Measurements from ENCODE around the gene CAPZA2.

The CAPZA2 gene

DNA sequence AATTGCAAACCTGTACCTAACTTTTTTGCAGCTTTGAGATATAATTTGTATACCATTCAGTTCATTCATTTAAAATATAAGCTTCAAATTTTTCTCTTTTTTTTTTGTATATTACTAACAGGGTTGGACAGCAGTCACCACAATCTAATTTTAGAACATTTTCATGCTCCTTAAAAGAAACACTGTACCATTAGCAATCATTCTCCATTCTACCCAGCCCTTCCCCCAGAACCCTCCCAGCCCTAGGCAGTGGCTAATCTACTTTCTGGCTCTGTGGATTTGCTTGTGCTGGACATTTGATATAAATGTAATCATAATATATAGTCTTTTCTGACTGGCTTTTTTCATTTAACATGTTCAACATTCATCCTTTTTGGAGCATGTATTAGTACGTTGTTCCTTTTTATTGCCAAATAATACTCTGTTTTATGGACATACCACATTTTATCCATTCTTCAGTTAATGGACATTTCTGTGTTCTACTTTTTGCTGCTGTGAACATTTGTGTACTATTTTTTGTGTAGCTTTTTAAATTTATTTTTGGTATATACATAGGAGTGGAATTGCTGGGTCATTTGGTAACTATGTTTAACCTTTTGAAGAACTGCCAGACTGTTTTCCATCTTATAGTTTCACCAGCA lies 50.0 kb downstream of the CAPZA2 start:
- Histone ChIP-seq H3K79me2 (ENCODE audit: insufficient read depth, low read depth) (no peaks in the 10 kb centered on the region), H3K27me3 (ENCODE audit: insufficient read depth, low read depth) (no peaks in the 10 kb centered on the region), H3K4me3 (IDR thresholded peaks at IDR 0.05; ENCODE audit: insufficient read depth, low read depth, low read length) (no peak overlapping the region), H4K20me1 (ENCODE audit: insufficient read depth) (no peaks in the 10 kb centered on the region), H2AFZ (ENCODE audit: low read depth) (no peak overlapping the region), H3K4me2 (no peak overlapping the region), H3K36me3 (ENCODE audit: insufficient read depth) (peaks cover 9% of the 10 kb centered on the region; the same call in 1 of the 2 replicates), H3K4me1 (ENCODE audit: low read depth, poor library complexity, severe bottlenecking) (no peaks in the 10 kb centered on the region), H3K27ac (no peak overlapping the region), H3K9ac (no peak overlapping the region)
- no peak for TF ChIP-seq CTCF (conservative IDR thresholded peaks at IDR 0.05; ENCODE audit: low read depth, low read length)

GRCh38 chr7:116918704-116919103 lies 56.3 kb downstream of the CAPZA2 start:
- Histone ChIP-seq H2AFZ (ENCODE audit: low read depth) (no peak overlapping the region), H3K79me2 (ENCODE audit: insufficient read depth, low read depth) (no peaks in the 10 kb centered on the region), H3K9ac (no peak overlapping the region), H3K27me3 (ENCODE audit: insufficient read depth, low read depth) (no peaks in the 10 kb centered on the region), H3K4me1 (ENCODE audit: low read depth, poor library complexity, severe bottlenecking) (no peaks in the 10 kb centered on the region), H3K36me3 (ENCODE audit: insufficient read depth) (0 out of 2 replicates have a peak, but pooled peaks cover 4% of the 10 kb centered on the region), H3K4me3 (IDR thresholded peaks at IDR 0.05; ENCODE audit: insufficient read depth, low read depth, low read length) (no peak overlapping the region), H3K4me2 (no peak overlapping the region), H4K20me1 (ENCODE audit: insufficient read depth) (no peaks in the 10 kb centered on the region), H3K27ac (no peak overlapping the region)
- no peak for TF ChIP-seq CTCF (conservative IDR thresholded peaks at IDR 0.05; ENCODE audit: low read depth, low read length)

- Histone ChIP-seq H2AFZ (ENCODE audit: low read depth) (no peak overlapping the region), H3K4me2 (no peak overlapping the region), H3K27ac (no peak overlapping the region), H3K9ac (no peak overlapping the region), H3K79me2 (ENCODE audit: insufficient read depth, low read depth) (no peaks in the 10 kb centered on the region), H3K36me3 (ENCODE audit: insufficient read depth) (0 out of 2 replicates have a peak, but pooled peaks cover 4% of the 10 kb centered on the region), H3K4me3 (IDR thresholded peaks at IDR 0.05; ENCODE audit: insufficient read depth, low read depth, low read length) (no peak overlapping the region), H4K20me1 (ENCODE audit: insufficient read depth) (no peaks in the 10 kb centered on the region), H3K4me1 (ENCODE audit: low read depth, poor library complexity, severe bottlenecking) (no peaks in the 10 kb centered on the region), H3K27me3 (ENCODE audit: insufficient read depth, low read depth) (no peaks in the 10 kb centered on the region)
- TF ChIP-seq CTCF (conservative IDR thresholded peaks at IDR 0.05; ENCODE audit: low read depth, low read length): no peak
Measured at GRCh38 chr7:116920359-116920758, 58.0 kb downstream of the CAPZA2 start.

DNA sequence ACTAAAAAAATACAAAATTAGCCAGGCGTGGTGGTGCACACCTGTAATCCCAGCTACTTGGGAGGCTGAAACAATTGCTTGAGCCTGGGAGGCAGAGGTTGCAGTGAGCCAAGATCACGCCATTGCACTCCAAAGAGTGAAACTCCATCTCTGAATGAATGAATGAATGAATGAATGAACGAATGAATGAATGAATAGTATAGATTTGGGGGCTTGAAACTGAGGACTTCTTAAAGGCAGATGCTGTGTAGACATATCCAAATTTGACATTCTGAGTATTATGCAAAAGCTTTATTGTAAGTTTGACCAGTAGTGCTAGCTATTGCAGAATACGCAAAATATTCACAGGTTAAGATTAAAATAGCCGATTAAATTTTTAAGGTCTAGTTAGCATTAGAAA lies 60.2 kb downstream of the CAPZA2 start:
- Histone ChIP-seq H3K27me3 (ENCODE audit: insufficient read depth, low read depth) (no peaks in the 10 kb centered on the region), H3K36me3 (ENCODE audit: insufficient read depth) (0 out of 2 replicates have a peak, but pooled peaks cover 4% of the 10 kb centered on the region), H4K20me1 (ENCODE audit: insufficient read depth) (no peaks in the 10 kb centered on the region), H3K79me2 (ENCODE audit: insufficient read depth, low read depth) (no peaks in the 10 kb centered on the region), H2AFZ (ENCODE audit: low read depth) (no peak overlapping the region), H3K9ac (no peak overlapping the region), H3K4me2 (no peak overlapping the region), H3K4me3 (IDR thresholded peaks at IDR 0.05; ENCODE audit: insufficient read depth, low read depth, low read length) (no peak overlapping the region), H3K4me1 (ENCODE audit: low read depth, poor library complexity, severe bottlenecking) (no peaks in the 10 kb centered on the region), H3K27ac (no peak overlapping the region)
- no peak for TF ChIP-seq CTCF (conservative IDR thresholded peaks at IDR 0.05; ENCODE audit: low read depth, low read length)
